GM12878 (cell line): Measurements from ENCODE around the gene SEL1L3. TPM values are rescaled to one million over a fixed set of nuclear protein-coding genes. Genes with fewer than 3 reads are reported as not detected.

ENCODE experiments used
- ATF2 ChIP-seq: IDR thresholded peaks from 2 replicates; pipeline ENCODE4 v1.6.1; 2012; ENCODE audit warnings: low read length, inconsistent platforms
- BCL3 ChIP-seq: IDR thresholded peaks from 2 replicates; pipeline ENCODE4 v1.6.1; 2011; ENCODE audit warnings: borderline replicate concordance, low read depth, mild to moderate bottlenecking, moderate library complexity, low read length; ENCODE audit not compliant: insufficient read depth, poor library complexity, severe bottlenecking
- DPF2 ChIP-seq: fragments of 450-650 bp; IDR thresholded peaks from 2 replicates; pipeline ENCODE4 v1.6.1; 2017; ENCODE audit warnings: mild to moderate bottlenecking
- GABPA ChIP-seq: IDR thresholded peaks from 2 replicates; pipeline ENCODE4 v1.6.1; 2014; ENCODE audit warnings: antibody characterized with exemption, low read depth, mild to moderate bottlenecking, inconsistent platforms
- LARP7 ChIP-seq: fragments of 450-650 bp; IDR thresholded peaks from 2 replicates; pipeline ENCODE4 v1.6.1; 2017; ENCODE audit warnings: mild to moderate bottlenecking
- MTA2 ChIP-seq: fragments of 450-650 bp; IDR thresholded peaks from 2 replicates; pipeline ENCODE4 v1.6.1; 2016; ENCODE audit warnings: low read depth, mild to moderate bottlenecking, moderate library complexity
- NRF1 ChIP-seq: conservative IDR thresholded peaks from 2 replicates; pipeline ENCODE4 v1.6.1; 2011; ENCODE audit warnings: mild to moderate bottlenecking, low read depth, low read length, improper control_type of control experiment
- POLR2AphosphoS5 ChIP-seq: IDR thresholded peaks from 2 replicates; pipeline ENCODE4 v1.6.1; 2011; ENCODE audit warnings: mild to moderate bottlenecking, low read length, inconsistent platforms
- SMC3 ChIP-seq: IDR thresholded peaks from 2 replicates; pipeline ENCODE4 v1.6.1; 2011; ENCODE audit warnings: low read length, improper control_type of control experiment, borderline replicate concordance
- SRF ChIP-seq, 2 experiments: IDR thresholded peaks; 2 replicates each; pipeline ENCODE4 v1.6.1; 2011; ENCODE audit warnings: low read depth in 2 of 2, low read length in 2 of 2, mild to moderate bottlenecking in 1 of 2, moderate library complexity in 1 of 2
- SUZ12 ChIP-seq: fragments of 200-600 bp; sonication (generic); IDR thresholded peaks from one replicate; pipeline ENCODE4 v1.6.1; 2018; ENCODE audit warnings: antibody characterized with exemption, mild to moderate bottlenecking; ENCODE audit not compliant: unreplicated experiment
- polyA plus RNA-seq, 11 experiments: library from polyadenylated mRNA; depleted of rRNA in 4 of 11; unstranded in 6 of 11; stranded (reverse) in 5 of 11; fragments of >200 nt; fragmentation: Nextera tagmentation in 4 of 11; fragmentation: Illumina TruSeq in 1 of 11; extraction: Ambion mirVana in 4 of 11; extraction: Trizol in 1 of 11; gene quantifications; 1 replicate in 1 of 11; 2 replicates in 10 of 11; pipeline versions ENCODE4 v1.2.1 to v1.2.3, GENCODE V29; 2011 to 2016; ENCODE audit warnings: inconsistent platforms in 2 of 11, missing spikeins in 2 of 11, low read depth in 1 of 11
- total RNA-seq, 4 experiments: library from RNA; depleted of rRNA in 3 of 4; stranded (reverse); fragments of >200 nt in 3 of 4; fragmentation: Illumina TruSeq in 1 of 4; extraction: Trizol in 1 of 4; gene quantifications; 2 replicates each; pipeline versions ENCODE4 v1.2.1 to v1.2.3, GENCODE V29; 2013 to 2021

Gene SEL1L3
- total and polyA plus RNA-seq, 10 of the 15 experiments (the other 5 are each of a cell fraction or from before 2014, with no cell fraction given), result 20.4 to 82.2 (median 47.3) TPM

GRCh38 chr4:25878676-25879075 is 15.9 kb upstream of the SEL1L3 start (continued):
- TF ChIP-seq SRF (IDR thresholded peaks at IDR 0.05; ENCODE audit: low read depth in 2 of 2, low read length in 2 of 2), result no peak
- no peak for TF ChIP-seq DPF2
- TF ChIP-seq POLR2AphosphoS5, result no peak
- no peak for TF ChIP-seq SMC3
- no peak for TF ChIP-seq LARP7
- peak; percentile 48; the same call in 1 of the 2 replicates for TF ChIP-seq MTA2
- no peak for TF ChIP-seq GABPA
- no peak for TF ChIP-seq BCL3
- no peak for TF ChIP-seq SUZ12
- no peak for TF ChIP-seq ATF2
- TF ChIP-seq NRF1, result no peak
